Fibroblast of skin of left biceps (primary cell): ENCODE results near the gene PKNOX2.

Source experiments
- DNase-seq, 2 experiments: peaks; one replicate each; pipeline ENCODE4 v3.0.0-alpha.2; 2013; ENCODE audit warnings: low read depth in 2 of 2

PKNOX2 gene

GRCh38 chr11:125410091-125410490 lies 245.5 kb downstream of the PKNOX2 start:
- no peak for DNase-seq

GRCh38 chr11:125412177-125412496 lies 247.6 kb downstream of the PKNOX2 start:
- no peak for DNase-seq

GRCh38 chr11:125412509-125412908 lies 248.0 kb downstream of the PKNOX2 start:
- no peak for DNase-seq

GRCh38 chr11:125413226-125413625 lies 248.7 kb downstream of the PKNOX2 start:
- DNase-seq, result no peak

- DNase-seq, result no peak
Measured at GRCh38 chr11:125414121-125414520, 249.6 kb downstream of the PKNOX2 start.

GRCh38 chr11:125416981-125417935 lies 252.7 kb downstream of the PKNOX2 start:
- no peak for DNase-seq

GRCh38 chr11:125418396-125418795 lies 253.8 kb downstream of the PKNOX2 start:
- no peak for DNase-seq

- no peak for DNase-seq
Measured at GRCh38 chr11:125422681-125423080, 258.1 kb downstream of the PKNOX2 start.

GRCh38 chr11:125423247-125423849 lies 258.8 kb downstream of the PKNOX2 start:
- no peak for DNase-seq

- no peak for DNase-seq
Measured at GRCh38 chr11:125425601-125426000, 261.1 kb downstream of the PKNOX2 start.

GRCh38 chr11:125426818-125427528 lies 262.4 kb downstream of the PKNOX2 start:
- no peak for DNase-seq

GRCh38 chr11:125428486-125429173 lies 264.1 kb downstream of the PKNOX2 start:
- no peak for DNase-seq

- no peak for DNase-seq
Measured at GRCh38 chr11:125429174-125429707, 264.7 kb downstream of the PKNOX2 start.

- no peak for DNase-seq
Measured at GRCh38 chr11:125429807-125430678, 265.5 kb downstream of the PKNOX2 start.

- no peak for DNase-seq
Measured at GRCh38 chr11:125431009-125431408, 266.5 kb downstream of the PKNOX2 start.

GRCh38 chr11:125431481-125431880 lies 266.9 kb downstream of the PKNOX2 start:
- no peak for DNase-seq

- no peak for DNase-seq
Measured at GRCh38 chr11:125433454-125434121, 269.0 kb downstream of the PKNOX2 start.

- no peak for DNase-seq
Measured at GRCh38 chr11:125435461-125436238, 271.1 kb downstream of the PKNOX2 start.

GRCh38 chr11:125441648-125442410 lies 277.3 kb downstream of the PKNOX2 start:
- no peak for DNase-seq
